ENCODE data around the gene EEFSEC. TPM values are rescaled to one million over a fixed set of nuclear protein-coding genes. Genes with fewer than 3 reads are reported as not detected.

The EEFSEC gene
- total RNA-seq, 2 donors from 2014 or later, result 20.8 to 32.7 TPM

DNA sequence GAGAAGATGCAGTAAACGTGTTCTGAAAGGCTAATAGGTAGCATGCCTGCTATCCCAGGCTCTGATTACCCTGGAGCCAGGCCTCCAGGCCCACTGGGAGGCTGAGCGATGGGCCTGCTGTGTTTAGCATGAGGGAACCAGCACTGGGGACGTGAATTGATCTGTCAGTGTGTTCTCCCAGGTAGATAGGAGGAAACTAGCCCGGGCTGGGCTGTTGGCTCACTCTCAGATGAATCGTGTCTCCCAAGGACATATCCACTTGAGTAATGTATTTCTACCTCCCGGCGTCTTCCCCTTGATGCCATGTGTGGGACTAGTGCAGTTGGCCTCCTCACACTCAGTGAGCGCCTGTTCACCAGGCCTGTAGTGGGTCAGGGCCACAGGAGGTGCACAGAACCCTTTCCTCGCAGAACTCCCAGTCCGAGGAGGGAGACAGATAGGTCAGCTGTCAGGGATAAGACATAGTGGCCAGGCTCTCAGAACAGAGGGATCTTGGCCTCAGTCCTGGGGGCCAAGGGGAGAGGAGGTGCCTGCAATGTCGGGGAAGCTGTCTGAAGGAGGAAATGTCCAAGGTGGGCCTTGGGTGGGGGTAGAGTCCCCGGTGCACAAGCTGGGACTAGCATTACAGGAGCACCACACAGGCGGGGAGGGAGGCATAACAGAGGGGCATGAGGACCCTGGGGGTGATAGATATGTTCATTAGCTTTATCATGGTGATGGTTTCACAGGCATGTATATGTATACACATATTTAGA, 201.7 kb downstream of the EEFSEC start:
- ATAC-seq (no peak), DNase-seq (ENCODE audit: low spot score) (no peak)
- H3K9me3 Mint-ChIP-seq, result no peaks in the 10 kb centered on the region
- no peaks in the 10 kb centered on the region for H3K4me1 Mint-ChIP-seq (ENCODE audit: low read depth in 2 of 2)
- H3K27me3 Mint-ChIP-seq, result no peaks in the 10 kb centered on the region
- no peaks in the 10 kb centered on the region for H3K36me3 Mint-ChIP-seq
- H3K27ac Mint-ChIP-seq, result no peak overlapping the region
- H3K4me3 Mint-ChIP-seq, result no peak overlapping the region

DNA sequence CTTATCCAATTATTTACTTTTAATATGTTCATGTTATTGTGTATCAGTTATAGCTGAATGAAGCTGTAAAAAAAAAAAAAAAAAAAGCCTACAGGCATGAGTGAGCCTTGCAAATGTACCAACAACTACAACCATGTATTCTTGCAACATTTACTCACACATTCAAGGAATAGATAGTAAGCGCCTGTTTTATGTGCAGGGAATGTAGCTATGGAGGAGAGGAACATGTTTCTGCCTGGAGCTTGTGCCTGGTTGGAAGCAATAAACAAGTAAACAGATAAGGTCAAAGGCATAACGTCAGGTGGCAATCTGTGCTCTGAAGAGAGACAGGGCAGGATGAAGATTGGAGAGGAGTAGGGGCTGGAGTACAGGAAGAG, 202.2 kb downstream of the EEFSEC start:
- Mint-ChIP-seq H3K9me3 (no peaks in the 10 kb centered on the region), H3K27me3 (no peaks in the 10 kb centered on the region), H3K4me1 (ENCODE audit: low read depth in 2 of 2) (no peaks in the 10 kb centered on the region), H3K4me3 (no peak overlapping the region), H3K27ac (no peak overlapping the region), H3K36me3 (no peaks in the 10 kb centered on the region)
- no peak for ATAC-seq
- no peak for DNase-seq (ENCODE audit: low spot score)

DNA sequence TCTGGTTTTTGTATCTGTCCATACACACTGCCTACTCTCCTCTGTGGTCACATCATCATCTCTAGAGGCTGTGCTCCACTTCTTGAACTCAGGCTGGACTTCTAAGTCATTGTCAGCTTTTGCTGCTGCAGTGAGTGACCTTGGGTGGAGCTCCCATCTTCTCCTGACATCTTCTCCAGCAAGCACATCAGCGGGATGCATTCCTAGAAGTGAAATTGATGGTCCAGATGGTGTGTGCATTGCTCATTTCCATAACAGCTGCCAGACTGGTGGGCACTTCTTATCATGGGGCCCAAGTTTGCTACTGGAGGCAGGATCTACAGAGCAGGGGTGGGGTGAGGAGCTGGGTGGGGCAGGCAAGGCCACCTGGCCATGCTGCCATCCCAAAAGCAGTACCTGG, 203.5 kb downstream of the EEFSEC start:
- Mint-ChIP-seq H3K4me1 (ENCODE audit: low read depth in 2 of 2) (no peaks in the 10 kb centered on the region), H3K27ac (no peak overlapping the region), H3K27me3 (no peaks in the 10 kb centered on the region), H3K4me3 (no peak overlapping the region), H3K36me3 (no peaks in the 10 kb centered on the region), H3K9me3 (no peaks in the 10 kb centered on the region)
- no peak for ATAC-seq
- no peak for DNase-seq (ENCODE audit: low spot score)

DNA sequence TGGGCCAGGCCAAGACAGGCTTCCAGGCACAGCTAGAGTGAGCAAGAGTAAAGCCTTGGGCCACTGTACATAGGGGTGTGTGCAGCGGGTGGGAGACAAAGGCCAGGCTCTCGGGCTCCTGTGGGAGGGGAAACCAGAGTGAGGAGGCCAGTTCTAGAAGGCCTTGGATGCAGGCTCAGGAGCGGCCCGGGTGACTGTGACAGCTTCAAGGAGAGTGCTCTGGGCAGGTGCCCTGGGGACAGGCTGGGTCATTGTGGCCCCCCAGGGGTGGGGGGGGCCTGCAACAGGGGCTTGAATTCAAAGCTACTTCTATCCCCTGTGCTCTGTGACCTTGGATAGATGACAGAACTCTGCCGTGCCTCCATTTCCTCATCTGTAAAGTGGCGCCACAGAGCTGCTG, 204.3 kb downstream of the EEFSEC start:
- ATAC-seq, result peak in 1 of 2 donors; percentile 12
- Mint-ChIP-seq H3K4me3 (no peak overlapping the region), H3K27me3 (no peaks in the 10 kb centered on the region), H3K4me1 (ENCODE audit: low read depth in 2 of 2) (no peaks in the 10 kb centered on the region), H3K9me3 (no peaks in the 10 kb centered on the region), H3K27ac (no peak overlapping the region), H3K36me3 (no peaks in the 10 kb centered on the region)
- no peak for DNase-seq (ENCODE audit: low spot score)

GRCh38 chr3:128358156-128358895, 205.0 kb downstream of the EEFSEC start:
- Mint-ChIP-seq H3K9me3 (no peaks in the 10 kb centered on the region), H3K4me3 (no peak overlapping the region), H3K27ac (no peak overlapping the region), H3K27me3 (no peaks in the 10 kb centered on the region), H3K4me1 (ENCODE audit: low read depth in 2 of 2) (no peaks in the 10 kb centered on the region), H3K36me3 (no peaks in the 10 kb centered on the region)
- no peak for DNase-seq (ENCODE audit: low spot score)
- ATAC-seq, result no peak

DNA sequence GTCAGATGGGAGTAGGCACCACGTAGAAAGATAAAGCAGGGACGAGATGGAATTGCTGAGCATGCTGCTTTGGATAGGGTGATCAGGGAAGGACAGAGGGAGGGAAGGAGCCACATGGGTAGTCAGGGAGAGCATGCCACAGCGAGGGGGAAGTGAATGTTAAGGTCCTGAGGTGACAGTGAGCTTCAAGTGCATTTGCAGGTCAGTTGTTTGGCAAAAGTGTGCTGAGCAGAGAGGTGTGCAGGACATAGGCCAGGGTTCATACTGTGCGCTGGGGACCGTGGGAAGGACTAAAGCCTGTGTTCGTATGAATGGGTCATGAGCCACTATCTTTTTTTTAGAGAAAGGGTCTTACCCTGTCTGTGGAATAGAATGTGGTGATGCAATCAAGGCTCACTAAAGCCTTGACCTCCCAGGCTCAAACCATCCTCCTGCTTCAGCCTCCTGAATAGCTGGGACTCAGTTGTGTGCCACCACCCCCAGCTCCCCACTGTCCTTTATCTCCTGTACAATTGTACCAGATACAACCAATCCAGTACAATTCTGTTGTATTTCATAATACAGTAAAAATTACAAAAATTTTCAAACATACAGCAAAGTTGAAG, 205.9 kb downstream of the EEFSEC start:
- no peak for ATAC-seq
- H3K36me3 Mint-ChIP-seq, result no peaks in the 10 kb centered on the region
- no peak for DNase-seq (ENCODE audit: low spot score)

DNA sequence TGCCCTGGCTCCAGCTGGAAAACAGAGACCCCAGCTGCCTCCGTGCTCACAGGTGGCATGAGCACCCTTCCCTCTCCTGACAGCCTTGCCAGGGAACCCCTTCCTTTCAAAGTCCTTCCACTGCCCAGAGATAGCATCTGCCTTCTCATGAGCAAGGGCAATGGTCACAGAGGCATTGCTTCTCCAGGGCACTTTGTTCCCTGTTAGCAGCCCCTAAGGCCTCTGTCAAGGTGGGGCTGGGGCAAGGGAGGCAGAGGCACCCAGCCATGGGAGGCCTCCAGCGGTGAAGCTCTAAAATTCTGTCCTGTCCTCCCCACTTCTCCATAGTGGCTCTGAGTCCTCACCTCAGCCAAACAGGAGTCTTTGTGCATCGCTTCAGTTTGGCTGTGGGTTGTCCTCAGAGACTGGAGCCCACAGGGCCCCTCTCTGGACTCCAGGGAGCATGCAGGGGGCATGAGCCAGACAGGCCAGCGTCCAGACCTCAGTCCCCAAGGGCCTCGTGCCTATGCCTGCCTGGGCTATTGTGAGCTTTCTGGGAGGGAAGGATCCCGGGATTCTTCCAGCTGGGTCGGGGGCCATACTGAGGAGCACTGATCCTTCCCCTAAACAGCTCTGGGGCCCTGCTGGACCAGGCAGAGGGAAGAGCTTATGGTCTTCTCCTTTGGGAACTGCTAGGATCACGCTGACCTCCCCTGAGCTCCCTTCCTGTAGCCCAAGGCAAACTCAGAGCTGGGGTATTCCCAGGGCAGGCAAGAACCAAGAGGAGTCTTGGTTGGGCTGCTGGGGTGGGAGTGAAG, 206.8 kb downstream of the EEFSEC start:
- no peaks in the 10 kb centered on the region for H3K27me3 Mint-ChIP-seq
- no peak overlapping the region for H3K27ac Mint-ChIP-seq

More for the DNA sequence above, 205.9 kb downstream of the EEFSEC start:
- Mint-ChIP-seq H3K4me3 (no peak overlapping the region), H3K27me3 (no peaks in the 10 kb centered on the region), H3K9me3 (no peaks in the 10 kb centered on the region), H3K4me1 (ENCODE audit: low read depth in 2 of 2) (no peaks in the 10 kb centered on the region), H3K27ac (no peak overlapping the region)

DNA sequence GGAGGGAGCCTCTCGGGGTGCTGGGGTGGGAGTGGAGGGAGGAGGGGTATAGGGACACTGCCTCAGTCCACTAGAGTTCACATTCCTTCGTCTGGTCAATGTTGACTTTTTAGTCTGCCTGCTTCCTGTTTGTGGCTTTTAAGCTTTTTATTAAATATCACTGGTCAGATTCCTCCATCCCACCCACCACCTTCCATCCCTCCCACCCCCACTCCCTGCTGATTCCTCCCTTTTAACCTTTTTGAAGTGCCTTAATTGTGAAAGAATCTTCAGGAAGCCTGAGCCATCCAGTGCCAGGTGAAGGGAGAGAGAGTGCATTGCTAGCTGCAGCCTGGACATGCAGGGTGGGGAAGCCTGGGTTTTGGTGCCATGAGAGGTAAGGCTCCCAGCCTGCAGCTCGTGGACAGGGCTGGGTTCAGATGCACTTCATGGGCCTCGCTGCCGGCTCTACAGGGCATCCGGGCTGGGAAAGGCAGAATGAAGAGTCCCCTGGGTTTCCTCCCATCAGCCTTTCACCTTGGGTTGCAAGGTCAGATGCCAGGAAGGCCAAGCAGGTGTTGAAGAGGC, 207.5 kb downstream of the EEFSEC start:
- Mint-ChIP-seq H3K9me3 (no peaks in the 10 kb centered on the region), H3K27me3 (no peaks in the 10 kb centered on the region), H3K4me1 (ENCODE audit: low read depth in 2 of 2) (no peaks in the 10 kb centered on the region), H3K27ac (no peak overlapping the region), H3K4me3 (no peak overlapping the region), H3K36me3 (no peaks in the 10 kb centered on the region)
- ATAC-seq (no peak), DNase-seq (ENCODE audit: low spot score) (no peak)

More for the DNA sequence above, 206.8 kb downstream of the EEFSEC start:
- H3K4me3 Mint-ChIP-seq, result no peak overlapping the region
- DNase-seq (ENCODE audit: low spot score) (no peak), ATAC-seq (no peak)
- no peaks in the 10 kb centered on the region for H3K36me3 Mint-ChIP-seq
- H3K4me1 Mint-ChIP-seq (ENCODE audit: low read depth in 2 of 2), result no peaks in the 10 kb centered on the region
- H3K9me3 Mint-ChIP-seq, result no peaks in the 10 kb centered on the region

- H3K27ac Mint-ChIP-seq, result no peak overlapping the region
- no peaks in the 10 kb centered on the region for H3K9me3 Mint-ChIP-seq
- peaks cover 0 to 5% of the 10 kb centered on the region in 2 donors for H3K4me1 Mint-ChIP-seq (ENCODE audit: low read depth in 2 of 2)
- H3K36me3 Mint-ChIP-seq, result no peaks in the 10 kb centered on the region
- H3K4me3 Mint-ChIP-seq, result no peak overlapping the region
- DNase-seq (ENCODE audit: low spot score) (no peak), ATAC-seq (no peak)
- no peaks in the 10 kb centered on the region for H3K27me3 Mint-ChIP-seq
These were observed 209.0 kb downstream of the EEFSEC start for GRCh38 chr3:128362026-128362965.

DNA sequence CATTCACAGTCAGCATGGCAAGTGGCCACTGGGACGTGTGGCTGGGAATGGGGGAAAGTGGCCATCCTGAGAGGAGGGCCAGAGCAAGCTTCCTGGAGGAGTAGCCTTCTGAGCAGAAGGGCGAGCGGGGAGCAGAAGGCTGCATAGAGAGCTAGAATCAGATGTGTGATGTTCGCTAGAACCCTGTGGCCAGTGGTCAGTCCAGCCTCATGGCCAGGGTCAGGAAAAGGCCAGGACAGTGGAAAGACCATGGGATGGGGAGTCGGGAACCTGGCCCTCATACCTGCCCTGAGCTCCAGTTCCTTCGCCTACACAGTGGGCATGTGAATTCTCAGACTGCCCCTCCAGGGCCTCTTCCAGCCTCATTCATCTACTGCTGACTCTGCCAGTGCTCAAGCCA, 211.0 kb downstream of the EEFSEC start:
- ATAC-seq, result no peak
- H3K4me3 Mint-ChIP-seq, result no peak overlapping the region
- no peaks in the 10 kb centered on the region for H3K27me3 Mint-ChIP-seq
- no peaks in the 10 kb centered on the region for H3K9me3 Mint-ChIP-seq
- peak overlapping the region in 1 of 2 donors; percentile 48 for H3K27ac Mint-ChIP-seq
- peaks cover 0 to 5% of the 10 kb centered on the region in 2 donors for H3K4me1 Mint-ChIP-seq (ENCODE audit: low read depth in 2 of 2)
- H3K36me3 Mint-ChIP-seq, result no peaks in the 10 kb centered on the region
- DNase-seq (ENCODE audit: low spot score), result no peak

DNA sequence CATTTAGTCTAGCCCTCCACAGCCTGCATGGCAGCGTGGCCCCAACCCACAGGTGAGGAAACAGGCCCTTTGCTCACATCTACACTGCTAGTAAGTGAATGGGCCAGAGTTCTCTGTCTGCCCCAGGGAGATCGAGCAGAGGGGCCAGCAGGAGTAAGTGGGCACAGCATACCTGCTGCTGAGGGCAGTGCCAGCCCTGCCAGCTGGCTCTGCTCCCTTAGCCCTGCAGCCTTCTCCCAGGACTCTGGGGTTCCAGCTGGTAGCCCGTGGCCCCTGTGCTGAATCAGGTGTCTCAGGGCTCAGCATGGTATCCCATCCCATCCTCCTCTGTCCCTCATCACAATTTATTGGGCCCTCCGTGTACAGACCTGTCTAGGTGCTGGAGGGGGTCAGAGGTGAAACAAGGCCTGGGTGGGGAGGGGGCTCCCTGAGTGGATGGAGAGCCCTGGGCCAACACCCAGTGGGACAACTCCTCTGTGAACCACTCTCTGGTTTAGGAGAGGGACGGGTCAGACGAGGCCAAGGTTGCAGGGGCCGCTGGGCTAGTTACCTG, 211.6 kb downstream of the EEFSEC start:
- no peaks in the 10 kb centered on the region for H3K27me3 Mint-ChIP-seq

DNA sequence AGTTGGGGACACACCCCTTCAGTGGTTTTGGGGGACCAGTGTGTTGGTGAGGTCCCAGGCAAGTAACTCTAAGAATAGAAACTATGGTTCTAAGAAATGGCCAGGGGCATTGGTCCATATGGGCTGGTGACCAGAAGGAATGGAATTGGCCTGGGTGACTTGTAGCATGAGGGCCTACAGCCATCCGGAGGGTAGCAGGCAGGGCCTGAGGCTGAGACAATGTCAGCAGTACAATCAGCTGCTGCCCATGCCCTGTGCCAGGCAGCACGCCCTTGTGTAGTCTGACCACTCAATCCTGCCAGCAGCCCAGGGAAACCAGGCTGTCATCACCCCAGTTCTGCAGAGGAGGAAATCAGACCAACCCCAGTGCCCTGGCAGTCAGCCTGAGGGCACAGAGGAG, 212.9 kb downstream of the EEFSEC start:
- no peaks in the 10 kb centered on the region for H3K27me3 Mint-ChIP-seq
- no peaks in the 10 kb centered on the region for H3K36me3 Mint-ChIP-seq
- peaks cover 4 to 5% of the 10 kb centered on the region in 2 donors for H3K4me1 Mint-ChIP-seq (ENCODE audit: low read depth in 2 of 2)
- DNase-seq (ENCODE audit: low spot score), result no peak
- H3K9me3 Mint-ChIP-seq, result no peaks in the 10 kb centered on the region
- no peak for ATAC-seq
- no peak overlapping the region for H3K4me3 Mint-ChIP-seq
- H3K27ac Mint-ChIP-seq, result no peak overlapping the region

More for the DNA sequence above, 211.6 kb downstream of the EEFSEC start:
- DNase-seq (ENCODE audit: low spot score) (no peak), ATAC-seq (no peak)
- Mint-ChIP-seq H3K4me3 (no peak overlapping the region), H3K27ac (no peak overlapping the region), H3K9me3 (no peaks in the 10 kb centered on the region), H3K36me3 (no peaks in the 10 kb centered on the region), H3K4me1 (ENCODE audit: low read depth in 2 of 2) (peaks cover 0 to 5% of the 10 kb centered on the region in 2 donors)

Measured in natural killer cell treated with Interleukin-12 subunit alpha and Interleukin-12 subunit beta and Interleukin-15 and Interleukin-18, amount 100 ng/mL, for 72 hours (primary cell).